RCC 7860 (cell line): ENCODE results near the gene TMEM217.
A peak's percentile ranks its signal among the peaks of the same experiment; 100 is the strongest.

Source experiments
- DNase-seq: peaks from one replicate; pipeline ENCODE4 v3.0.0-alpha.2; 2015; ENCODE audit warnings: low spot score
- FAIRE-seq: peaks from 2 replicates; lab custom pipeline; 2012; peaks lifted over from hg19 to GRCh38; lab: Jason Lieb, UNC

Gene TMEM217

DNA sequence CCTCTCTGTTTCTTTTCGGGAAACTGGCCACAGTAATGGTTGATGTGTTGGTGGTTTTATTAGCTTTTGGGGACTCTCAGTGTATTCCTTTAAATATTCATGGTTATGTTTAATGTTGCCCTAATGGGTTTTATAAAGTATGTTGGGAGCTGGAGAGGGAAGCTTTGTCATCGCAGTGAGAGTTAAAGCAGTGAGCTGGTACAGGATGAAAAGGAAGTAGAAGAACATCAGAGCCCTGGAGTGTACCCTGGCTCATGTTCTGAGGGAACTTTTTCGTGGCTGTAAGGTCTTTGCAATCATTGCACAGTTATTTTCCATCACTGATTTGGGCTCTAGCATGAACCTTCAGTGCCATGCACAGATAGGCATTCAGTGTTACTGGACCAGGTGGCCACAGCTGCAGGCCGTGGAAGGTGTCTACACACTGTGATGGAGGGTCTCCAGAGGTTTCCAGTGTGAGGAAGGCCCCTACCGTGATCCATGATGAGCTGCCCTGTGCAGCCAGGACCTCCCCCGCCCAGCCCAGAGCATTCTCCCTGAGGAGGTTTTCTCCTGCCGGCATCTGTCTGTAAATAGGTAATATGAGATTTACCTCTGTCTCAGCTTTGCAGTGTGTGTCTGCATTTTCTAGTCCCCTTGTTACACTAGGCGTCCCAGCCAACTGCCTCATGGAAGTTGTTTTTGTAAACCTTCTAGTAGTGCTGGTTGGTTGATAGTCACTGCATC is 22.4 kb upstream of the TMEM217 start:
- FAIRE-seq (no peak), DNase-seq (no peak)

DNA sequence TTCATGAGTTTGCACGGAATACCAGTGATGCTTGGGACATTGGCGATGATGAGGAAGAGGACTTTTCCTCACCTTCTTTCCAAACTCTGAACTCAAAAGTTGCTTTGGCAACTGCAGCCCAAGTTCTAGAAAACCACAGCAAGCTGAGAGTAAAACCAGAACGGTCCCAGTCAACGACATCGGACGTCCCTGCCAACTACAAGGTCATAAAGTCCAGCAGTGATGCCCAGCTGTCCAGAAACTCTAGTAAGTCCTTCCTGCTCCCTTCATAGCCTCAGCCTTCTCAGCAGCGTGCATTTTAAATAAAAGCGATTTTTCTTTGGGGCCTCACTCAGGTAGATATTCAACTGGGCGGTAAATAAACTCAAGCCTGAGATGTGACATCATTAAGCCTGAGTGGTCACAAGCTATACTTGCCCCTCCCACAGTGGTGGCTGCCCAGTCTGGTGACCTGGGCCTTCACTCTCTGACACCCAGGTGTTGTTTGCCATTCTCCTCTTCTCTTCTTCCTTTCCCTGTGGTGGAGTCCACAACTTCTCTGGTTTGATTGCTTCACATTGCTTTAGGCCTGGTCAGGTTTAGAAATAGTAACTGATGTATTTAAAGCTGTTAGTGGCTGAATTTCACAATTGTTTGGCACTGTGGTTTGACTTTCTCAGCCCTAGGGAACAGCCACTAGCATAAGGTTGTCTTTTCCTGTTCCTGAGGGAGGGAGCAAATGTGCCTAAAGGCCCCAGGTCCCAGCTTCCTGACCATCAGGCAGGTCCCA is 21.6 kb upstream of the TMEM217 start:
- DNase-seq, result no peak

DNA sequence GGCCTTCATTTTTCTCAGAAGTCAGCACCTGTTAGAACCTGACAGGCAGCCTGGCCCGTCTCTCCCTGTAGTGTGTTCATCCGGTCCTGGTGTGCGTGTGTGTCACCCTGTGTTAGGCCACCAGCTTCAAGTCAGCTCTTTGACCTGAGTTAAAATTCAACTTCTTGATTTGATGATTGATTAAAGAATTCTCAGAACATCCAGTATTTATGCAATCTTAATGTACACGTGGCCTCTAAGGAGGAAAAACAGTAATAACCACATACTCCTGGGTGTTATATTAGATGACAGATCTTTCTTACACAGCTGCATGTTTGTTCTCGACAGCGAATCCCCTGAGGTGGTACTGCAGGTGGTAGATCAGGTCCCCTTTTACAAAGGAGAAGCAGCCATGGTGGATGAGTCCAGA is 19.1 kb upstream of the TMEM217 start:
- FAIRE-seq (no peak), DNase-seq (no peak)

More for the DNA sequence above, 21.6 kb upstream of the TMEM217 start:
- FAIRE-seq, result no peak

DNA sequence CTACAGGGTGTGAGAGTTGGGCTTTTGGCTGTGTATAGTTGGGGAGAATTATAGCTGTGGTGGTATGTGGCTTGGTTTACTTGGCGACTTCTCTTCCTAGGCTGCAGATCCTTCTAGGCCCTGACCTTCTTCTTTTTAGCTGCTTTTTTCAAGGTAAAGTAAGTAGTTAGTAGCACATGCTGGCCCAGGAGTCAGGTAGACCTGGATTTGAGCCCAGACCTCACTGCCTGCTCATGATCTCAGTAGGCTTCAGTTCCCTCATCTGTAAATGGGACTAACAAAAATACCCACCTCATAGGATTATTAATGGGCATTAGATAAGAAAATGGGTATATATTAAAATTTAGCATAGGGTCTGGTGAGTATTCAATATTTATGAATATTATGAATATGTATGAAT is 17.4 kb upstream of the TMEM217 start:
- no peak for DNase-seq
- FAIRE-seq, result no peak

DNA sequence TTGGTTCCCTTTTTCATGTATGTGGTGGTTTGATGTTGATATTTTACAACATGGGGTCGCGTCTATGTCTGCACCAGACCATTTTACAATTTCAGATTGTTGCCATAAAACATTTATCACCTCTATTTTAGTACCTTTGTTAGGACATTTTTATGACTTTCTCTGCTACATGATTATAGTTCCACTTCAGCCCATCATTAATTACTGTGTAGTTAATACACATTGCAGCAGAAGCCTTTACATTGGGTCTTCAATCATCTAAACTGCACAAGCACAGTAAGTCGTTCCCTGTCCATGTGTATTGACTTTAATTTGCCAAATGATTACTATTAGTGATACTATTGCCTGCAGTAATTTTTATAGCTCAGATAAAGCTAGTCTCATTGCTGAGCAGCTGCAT is 15.7 kb upstream of the TMEM217 start:
- DNase-seq (no peak), FAIRE-seq (no peak)

DNA sequence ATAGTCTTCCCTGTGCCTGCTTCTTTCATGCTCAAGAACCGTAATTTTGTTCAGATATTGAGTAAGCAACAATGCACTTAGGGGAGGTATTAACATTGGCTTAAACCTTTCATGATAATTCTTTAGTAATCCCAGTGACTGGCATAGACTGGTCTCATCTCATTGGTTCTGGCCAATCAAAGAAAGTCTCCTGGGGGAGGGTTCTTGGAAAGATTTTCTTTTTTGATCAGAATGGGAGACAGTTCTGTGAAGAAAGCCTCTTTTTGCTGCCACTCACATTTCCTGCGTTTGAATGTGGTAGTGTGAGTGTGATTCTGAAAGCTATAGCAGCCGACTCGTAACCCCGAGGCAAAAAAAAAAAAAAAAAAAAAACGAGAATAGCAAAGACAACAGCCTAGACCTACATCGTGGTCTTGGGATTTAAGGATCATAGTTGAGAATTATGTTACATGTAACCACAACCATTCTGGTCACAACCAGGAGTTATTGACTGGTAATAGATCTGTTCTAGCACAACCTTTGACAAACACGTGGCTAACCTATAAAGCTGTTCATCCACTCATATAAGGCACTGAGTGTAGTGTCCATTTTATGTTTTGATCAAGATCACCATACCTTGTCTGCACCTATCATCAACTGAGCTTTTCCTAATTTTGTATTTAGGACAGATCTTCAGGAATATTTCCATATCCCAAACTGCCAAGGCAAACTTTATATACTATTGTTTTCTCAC is 15.1 kb upstream of the TMEM217 start:
- DNase-seq (no peak), FAIRE-seq (no peak)

DNA sequence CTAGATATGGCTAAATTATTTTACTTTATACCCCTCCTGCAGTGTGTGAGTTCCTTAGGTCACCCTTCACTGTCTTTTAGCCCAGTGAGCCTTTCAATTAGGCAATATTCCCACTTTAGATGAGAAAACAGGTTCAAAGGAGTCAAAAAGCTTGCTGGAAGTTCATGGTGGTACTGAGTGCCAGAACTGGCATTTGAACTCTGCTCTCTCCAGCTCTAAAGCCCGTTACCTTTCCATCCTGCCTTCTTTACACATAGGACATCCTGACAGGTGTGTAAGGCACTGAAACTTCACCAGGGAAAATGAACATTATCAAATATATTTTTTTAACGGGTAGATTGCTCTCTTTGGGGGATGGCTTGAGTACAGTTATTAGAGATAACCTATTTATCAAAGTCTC is 11.2 kb upstream of the TMEM217 start:
- FAIRE-seq (no peak), DNase-seq (no peak)

DNA sequence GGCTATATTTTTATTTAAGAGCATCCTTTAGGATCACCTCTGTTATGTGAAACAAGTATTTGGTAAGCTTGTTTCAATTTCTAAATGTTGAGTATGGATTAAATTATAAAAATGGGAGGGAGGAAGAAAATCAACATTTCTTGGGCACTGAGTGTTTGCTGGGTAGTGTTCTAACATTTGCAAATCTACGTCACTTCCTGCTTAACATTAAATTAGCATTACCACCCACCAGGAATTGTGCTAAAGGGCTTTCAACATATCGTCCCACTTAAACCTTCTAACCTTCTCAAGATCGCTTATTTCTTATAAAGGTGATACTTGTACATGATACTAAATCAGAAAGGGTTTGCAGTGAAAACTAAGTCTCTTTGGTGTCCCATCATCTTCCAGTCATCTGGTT is 7.9 kb upstream of the TMEM217 start:
- DNase-seq (no peak), FAIRE-seq (no peak)

DNA sequence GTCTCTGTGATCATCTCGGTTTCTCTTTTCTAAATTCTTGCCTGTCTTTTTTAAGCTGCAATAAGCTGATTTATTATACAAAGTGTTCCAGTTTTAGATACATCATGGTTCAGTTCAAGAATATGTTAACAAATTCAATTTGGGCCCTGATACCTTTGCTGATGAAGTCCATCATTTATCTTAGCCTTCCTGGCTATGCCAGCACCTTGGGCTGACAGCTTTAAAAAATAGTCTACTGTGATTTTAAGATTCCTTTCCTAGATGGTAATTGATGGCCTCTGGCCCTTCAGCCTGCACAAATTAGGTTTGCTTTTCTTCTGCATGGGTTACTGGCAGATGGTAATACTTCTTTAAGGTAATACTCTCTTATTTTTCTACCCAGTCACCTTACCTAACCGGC is 7.1 kb upstream of the TMEM217 start:
- DNase-seq, result no peak
- FAIRE-seq, result no peak

DNA sequence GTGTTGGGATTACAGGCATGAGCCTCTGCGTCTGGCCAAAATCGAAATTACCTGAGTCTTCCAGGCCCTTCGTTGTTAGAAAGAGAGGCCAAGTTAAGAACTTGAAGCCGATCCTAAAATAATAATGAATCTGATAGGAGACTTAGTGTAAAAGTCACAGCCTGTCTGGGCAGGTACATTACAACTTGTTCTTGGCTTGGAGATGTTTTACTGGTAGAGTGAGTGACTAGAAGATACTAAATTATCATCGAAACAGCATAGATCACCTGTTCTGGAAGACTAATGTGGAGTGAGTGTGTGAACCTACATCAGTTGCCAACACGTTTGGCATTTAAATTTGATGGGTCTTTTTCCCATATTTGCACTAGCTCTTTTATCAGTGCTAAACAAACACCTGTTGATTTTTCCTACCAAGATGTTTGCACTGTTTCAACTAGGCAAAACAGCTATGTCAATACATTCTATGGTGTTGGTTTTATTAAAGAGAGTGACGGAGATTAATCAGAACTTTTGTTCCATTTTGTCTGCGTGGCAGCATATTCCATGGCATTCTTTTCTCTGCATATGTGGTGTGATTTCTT is 4.6 kb upstream of the TMEM217 start:
- FAIRE-seq, result no peak
- DNase-seq, result no peak

DNA sequence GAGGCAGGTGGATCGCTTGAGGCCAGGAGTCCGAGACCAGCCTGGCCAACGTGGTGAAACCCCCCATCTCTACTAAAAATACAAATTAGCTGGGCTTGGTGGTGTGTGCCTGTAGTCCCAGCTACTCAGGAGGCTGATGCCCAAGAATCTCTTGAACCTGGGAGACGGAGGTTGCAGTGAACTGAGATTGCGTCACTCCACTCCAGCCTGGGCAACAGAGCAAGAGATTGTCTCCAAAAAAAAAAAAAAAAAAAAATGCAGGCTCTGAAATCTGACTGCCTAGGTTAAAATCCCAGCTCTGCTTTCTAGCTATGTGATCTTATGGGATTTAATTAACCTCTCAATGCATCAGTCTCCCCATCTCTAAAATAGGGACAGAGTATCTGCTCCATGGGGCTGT is 3.3 kb upstream of the TMEM217 start:
- DNase-seq (no peak), FAIRE-seq (no peak)

DNA sequence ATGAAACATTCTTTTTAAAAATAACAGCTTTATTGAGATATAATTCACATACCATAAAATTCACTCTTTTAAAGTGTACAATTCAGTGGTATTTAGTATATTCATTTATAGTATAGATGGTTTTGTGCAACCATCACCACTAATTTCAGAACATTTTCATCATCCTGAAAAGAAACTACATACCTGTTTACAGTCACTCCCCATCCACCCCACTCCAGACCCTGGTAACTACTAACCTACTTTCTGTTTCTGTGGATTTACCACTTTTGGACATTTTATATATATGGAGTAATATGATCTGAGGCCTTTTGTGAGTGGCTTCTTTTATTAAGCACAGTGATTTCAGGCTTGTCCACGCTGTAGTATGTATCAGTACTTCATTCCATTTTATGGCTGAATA is 2.5 kb upstream of the TMEM217 start:
- FAIRE-seq, result no peak
- DNase-seq, result no peak

DNA sequence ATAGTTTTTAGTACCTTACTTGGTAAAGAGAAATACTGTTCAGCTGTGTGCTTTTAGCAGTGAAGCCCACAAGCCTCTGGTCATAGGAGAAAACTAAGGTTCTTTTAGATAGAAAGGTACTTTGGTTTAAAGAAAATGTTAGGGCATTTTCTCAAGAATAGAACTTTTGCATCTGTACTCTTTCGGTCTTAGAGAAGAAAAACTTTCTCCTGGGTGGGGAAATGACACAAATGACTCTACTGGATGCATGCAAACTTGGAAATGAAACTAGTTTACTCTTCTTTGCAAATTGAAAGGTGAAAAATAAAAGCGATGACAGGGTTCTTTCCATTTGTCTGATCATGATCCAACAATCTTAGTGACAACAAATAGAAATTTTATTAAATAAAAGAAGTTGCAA is 2.1 kb upstream of the TMEM217 start:
- FAIRE-seq, result no peak
- DNase-seq, result no peak

DNA sequence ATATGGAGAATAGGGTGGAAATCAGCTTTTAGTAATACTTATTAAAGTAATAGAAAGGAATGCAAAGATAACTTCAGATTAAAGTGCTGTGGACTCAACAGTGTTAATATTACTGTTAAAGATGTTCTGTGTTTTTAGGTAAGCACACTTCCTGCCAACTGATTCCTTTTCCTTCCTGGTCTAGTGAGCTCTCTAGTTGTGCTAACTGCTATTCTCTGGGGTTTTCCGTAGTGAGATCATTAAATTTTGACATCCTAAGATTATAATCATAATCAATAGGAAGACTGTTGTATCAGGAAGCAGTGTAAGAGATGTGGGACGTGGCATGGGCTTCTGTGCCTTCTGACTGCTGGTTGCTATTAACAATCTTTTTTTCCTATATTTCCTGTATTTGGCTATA is 1.2 kb upstream of the TMEM217 start:
- no peak for FAIRE-seq
- peak; percentile 17 for DNase-seq

DNA sequence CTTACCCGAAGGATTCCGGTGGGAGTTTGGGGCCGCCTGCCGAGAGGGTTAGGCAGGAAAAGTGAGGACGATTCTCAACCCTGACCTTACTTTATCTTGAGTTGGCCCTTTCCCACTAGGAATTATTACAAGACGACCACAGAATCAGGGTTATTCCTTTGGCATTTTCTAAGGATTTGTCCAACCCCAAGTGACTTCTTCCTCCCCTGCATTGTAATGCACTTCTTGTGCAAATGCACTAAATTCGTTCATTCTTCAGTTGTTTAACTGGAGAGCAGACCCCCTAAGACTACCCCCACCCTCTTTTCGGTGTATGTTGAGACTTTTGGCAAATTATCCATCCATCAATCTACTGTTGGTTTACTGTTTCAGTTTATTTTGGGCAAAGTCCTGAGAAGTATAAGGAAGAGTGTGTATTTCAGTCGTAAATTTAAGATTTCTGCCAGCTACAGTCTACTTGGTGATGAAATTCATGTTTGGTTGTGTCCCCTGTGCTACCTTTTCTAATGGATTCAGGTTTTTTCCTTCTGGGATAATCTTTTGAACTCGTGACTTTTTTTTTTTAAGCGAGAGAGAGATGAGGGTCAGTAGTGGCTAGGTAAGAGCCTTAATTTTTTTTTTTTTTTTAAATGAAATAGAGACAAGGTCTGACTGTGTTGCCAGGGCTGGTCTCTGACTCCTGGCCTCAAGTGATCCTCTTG is 611 bp upstream of the TMEM217 start:
- FAIRE-seq, result no peak
- DNase-seq, result no peak

DNA sequence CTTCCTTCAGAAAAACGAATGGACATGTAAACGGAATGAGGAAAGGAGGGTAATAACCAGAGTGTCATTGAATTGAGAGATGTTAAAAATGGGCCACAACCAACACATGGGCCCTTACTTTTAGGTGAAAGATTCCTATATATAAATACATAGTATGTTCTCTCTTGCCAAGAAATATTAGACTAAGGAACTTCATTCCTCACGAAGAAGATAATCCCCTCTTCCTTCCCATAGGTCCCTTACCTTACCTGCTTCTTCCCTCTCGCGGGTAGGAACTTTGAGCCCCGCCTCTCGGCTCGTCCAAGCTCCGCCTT is 667 bp downstream of the TMEM217 start:
- FAIRE-seq, result no peak
- no peak for DNase-seq

DNA sequence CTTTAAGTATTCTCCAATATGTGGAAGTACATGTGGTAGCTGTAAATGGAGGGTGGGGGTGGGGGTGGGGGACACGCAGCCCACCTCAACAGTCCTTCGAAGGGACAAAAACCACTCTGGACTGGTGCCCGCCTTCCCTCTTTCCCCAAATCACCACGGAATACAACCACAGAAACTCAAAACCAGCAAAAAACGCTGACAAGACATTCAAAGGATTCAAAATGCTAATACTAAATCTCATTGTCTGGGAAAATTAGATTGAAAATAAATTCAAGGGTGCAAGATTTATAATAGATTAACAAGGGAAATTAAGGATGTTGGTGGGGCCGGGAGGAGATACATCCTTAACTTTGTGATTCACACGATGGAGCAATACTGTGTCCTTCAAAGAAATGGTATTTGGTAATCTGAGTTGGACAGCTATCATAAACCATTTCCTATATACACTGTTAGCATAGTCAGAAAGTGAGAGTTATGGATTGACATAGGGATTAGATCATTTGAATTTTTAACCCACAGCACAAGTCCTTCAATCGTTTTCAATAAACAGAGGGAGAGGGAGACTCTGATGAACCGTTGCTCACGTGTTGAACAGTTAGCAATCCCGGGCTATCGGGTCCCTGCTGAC is 1.1 kb downstream of the TMEM217 start:
- DNase-seq (no peak), FAIRE-seq (no peak)

DNA sequence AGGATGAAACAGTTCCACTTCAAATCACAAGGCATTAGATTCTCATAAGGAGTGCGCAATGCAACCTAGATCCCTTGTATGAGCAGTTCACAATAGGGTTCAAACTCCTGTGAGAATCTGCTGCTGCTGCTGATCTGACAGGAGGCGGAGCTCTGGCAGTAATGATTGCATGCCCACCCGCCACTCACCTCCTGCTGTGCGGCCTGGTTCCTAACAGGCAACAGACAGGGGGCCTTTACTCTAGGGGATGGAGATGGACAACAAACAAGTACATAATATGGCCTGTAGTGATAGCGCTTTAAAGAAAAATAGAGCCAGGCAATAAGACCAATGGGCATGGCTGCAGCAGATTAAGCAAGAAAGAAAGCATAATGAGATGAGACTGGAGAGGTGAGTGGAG is 3.1 kb downstream of the TMEM217 start:
- FAIRE-seq (no peak), DNase-seq (no peak)

DNA sequence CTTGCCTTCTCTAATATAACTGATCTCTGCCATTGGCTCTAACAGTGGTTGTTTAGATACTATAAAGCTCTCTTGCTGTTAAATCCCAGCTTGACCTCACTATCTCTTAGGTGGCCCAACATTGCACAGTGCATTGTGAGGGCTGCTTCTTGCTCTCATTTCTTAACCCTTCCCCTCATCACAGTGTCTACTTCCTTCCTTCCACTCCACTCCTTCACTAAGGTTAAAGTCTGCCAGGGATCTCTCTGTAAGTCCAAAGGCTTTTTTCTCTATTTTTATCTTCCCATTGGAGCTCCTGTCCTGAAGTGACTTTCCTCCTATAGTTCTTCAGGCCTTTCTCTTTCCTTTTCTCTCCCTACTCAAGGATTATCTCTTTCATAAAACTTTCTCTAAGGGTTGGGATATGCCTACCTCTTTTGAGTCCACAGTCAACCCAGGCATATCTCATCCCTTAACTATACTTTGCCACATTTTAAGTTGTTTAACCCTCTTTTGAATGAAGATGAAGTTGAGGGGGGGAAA is 4.4 kb downstream of the TMEM217 start:
- FAIRE-seq, result no peak
- DNase-seq, result no peak

DNA sequence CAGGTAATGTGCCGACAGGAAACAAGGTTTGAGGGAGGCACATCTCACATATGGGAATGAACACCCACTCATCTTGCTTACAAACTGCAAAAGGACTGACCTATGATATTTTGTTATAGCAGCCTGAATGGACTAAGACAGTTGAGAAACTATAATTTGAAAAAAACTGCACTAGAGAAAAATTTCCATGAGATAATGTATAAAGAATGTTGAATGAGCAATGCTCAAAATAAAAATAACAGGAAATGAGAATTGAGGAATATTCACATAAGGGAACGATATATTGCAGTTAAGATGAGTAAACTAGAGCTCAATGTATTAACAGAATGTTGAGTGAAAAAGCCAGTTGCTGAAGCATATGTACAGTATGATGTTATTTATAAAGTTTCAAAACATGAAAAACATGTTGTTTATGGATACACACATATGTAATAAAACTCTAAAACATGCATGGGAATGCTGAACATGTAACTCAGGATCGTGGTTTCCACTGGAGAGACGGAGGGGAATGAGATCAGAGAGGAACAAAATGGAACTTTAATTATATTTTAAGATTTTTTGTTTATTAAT is 6.6 kb downstream of the TMEM217 start:
- DNase-seq (peak; percentile 11), FAIRE-seq (no peak)
